ENCODE results near the gene CACNB2. TPM values are rescaled to one million over a fixed set of nuclear protein-coding genes. Genes with fewer than 3 reads are reported as not detected.

Gene CACNB2
- total RNA-seq, 1 experiment from 2014 or later = 3.2 TPM

DNA sequence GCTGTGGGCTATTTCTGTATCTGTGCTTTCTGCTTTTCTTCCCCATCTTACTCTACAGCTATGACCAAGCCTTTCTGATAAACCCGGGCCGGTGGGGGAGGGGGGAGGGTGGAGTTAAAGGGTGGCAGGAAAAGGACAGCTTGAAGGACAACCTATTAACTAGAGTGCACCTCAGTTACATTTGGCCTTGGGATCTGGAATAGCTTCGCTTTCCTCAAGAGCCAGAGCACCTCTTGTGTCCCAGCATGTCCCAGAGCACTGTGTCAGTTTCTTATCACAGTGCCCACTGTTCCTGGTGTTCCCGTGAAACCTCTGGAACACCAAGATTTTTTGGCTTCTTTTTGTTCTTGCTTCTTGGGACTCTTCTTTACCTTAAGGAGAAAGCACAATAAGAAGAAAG lies 350.5 kb downstream of the CACNB2 start:
- ChIA-PET POLR2A (no interaction called here), CTCF (no interaction called here)
- TF ChIP-seq, protein P1, sequence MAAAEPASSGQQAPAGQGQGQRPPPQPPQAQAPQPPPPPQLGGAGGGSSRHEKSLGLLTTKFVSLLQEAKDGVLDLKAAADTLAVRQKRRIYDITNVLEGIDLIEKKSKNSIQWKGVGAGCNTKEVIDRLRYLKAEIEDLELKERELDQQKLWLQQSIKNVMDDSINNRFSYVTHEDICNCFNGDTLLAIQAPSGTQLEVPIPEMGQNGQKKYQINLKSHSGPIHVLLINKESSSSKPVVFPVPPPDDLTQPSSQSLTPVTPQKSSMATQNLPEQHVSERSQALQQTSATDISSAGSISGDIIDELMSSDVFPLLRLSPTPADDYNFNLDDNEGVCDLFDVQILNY (CRISPR knock-in tag; IDR thresholded peaks at IDR 0.05) = no peak
- TF ChIP-seq KAT7 (CRISPR knock-in tag; IDR thresholded peaks at IDR 0.05; ENCODE audit: borderline replicate concordance) = no peak
- TF ChIP-seq ZNF423 (CRISPR knock-in tag; IDR thresholded peaks at IDR 0.05) = no peak
- no peak for TF ChIP-seq SMAD3 (CRISPR knock-in tag; IDR thresholded peaks at IDR 0.05; ENCODE audit: borderline replicate concordance)
- no peak for TF ChIP-seq FOXP1 (CRISPR knock-in tag; IDR thresholded peaks at IDR 0.05; ENCODE audit: borderline replicate concordance)
- TF ChIP-seq CBFB (CRISPR knock-in tag; IDR thresholded peaks at IDR 0.05; ENCODE audit: low read depth) = no peak
- TF ChIP-seq NFYB (CRISPR knock-in tag; conservative IDR thresholded peaks at IDR 0.05; ENCODE audit: low read depth) = no peak
- TF ChIP-seq, protein P2, sequence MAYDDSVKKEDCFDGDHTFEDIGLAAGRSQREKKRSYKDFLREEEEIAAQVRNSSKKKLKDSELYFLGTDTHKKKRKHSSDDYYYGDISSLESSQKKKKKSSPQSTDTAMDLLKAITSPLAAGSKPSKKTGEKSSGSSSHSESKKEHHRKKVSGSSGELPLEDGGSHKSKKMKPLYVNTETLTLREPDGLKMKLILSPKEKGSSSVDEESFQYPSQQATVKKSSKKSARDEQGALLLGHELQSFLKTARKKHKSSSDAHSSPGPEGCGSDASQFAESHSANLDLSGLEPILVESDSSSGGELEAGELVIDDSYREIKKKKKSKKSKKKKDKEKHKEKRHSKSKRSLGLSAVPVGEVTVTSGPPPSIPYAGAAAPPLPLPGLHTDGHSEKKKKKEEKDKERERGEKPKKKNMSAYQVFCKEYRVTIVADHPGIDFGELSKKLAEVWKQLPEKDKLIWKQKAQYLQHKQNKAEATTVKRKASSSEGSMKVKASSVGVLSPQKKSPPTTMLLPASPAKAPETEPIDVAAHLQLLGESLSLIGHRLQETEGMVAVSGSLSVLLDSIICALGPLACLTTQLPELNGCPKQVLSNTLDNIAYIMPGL (CRISPR knock-in tag; IDR thresholded peaks at IDR 0.05) = no peak
- H3K4me1 Mint-ChIP-seq = no peaks in the 10 kb centered on the region
- no peaks in the 10 kb centered on the region for H3K9me3 Mint-ChIP-seq
- no peaks in the 10 kb centered on the region for H3K36me3 Mint-ChIP-seq
- no peak overlapping the region for H3K4me3 Mint-ChIP-seq
- no peak for DNase-seq (ENCODE audit: low spot score)
- no peaks in the 10 kb centered on the region for H3K27me3 Mint-ChIP-seq (ENCODE audit: low read depth)
- no peak overlapping the region for H3K27ac Mint-ChIP-seq
- ATAC-seq = no peak

DNA sequence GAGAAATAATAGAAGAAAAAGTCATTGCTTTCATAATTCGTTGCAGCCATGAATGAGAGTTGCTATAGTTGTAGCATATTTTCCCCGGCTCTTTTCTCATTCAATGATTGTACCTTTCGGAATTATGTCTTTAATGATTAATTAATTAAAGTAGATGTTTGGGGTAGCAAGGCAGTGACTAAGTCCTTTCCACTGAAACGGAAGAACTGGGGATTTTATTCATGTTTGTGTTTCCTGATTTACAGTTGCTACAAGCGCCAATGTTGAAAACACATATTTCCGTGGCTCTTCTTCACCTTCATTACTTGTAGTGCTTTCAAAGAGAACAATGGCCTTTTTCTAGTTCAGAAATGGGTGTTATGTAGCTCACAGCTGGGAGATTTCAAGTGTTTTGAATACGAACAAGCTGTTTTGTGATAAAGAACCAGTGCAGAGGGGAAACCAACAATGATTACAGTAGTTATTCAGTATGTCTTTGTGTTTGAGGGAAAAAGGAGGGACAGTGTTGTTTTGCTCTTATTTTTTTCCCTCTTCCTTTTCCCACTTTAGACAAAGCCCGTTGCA lies 357.7 kb downstream of the CACNB2 start:
- no peak for DNase-seq (ENCODE audit: low spot score)
- Mint-ChIP-seq H3K9me3 (no peaks in the 10 kb centered on the region), H3K36me3 (no peaks in the 10 kb centered on the region), H3K4me3 (no peak overlapping the region), H3K4me1 (peaks cover 15% of the 10 kb centered on the region), H3K27ac (peak overlapping the region; percentile 66; the same call in 1 of the 2 replicates), H3K27me3 (ENCODE audit: low read depth) (no peaks in the 10 kb centered on the region)
- POLR2A ChIA-PET = no interaction called here
- no peak for ATAC-seq
- CTCF ChIA-PET = no interaction called here
- no peak for TF ChIP-seq ZBTB21 (CRISPR knock-in tag; IDR thresholded peaks at IDR 0.05; ENCODE audit: borderline replicate concordance)
- TF ChIP-seq CBFB (CRISPR knock-in tag; IDR thresholded peaks at IDR 0.05; ENCODE audit: low read depth) = no peak
- TF ChIP-seq, protein P3, sequence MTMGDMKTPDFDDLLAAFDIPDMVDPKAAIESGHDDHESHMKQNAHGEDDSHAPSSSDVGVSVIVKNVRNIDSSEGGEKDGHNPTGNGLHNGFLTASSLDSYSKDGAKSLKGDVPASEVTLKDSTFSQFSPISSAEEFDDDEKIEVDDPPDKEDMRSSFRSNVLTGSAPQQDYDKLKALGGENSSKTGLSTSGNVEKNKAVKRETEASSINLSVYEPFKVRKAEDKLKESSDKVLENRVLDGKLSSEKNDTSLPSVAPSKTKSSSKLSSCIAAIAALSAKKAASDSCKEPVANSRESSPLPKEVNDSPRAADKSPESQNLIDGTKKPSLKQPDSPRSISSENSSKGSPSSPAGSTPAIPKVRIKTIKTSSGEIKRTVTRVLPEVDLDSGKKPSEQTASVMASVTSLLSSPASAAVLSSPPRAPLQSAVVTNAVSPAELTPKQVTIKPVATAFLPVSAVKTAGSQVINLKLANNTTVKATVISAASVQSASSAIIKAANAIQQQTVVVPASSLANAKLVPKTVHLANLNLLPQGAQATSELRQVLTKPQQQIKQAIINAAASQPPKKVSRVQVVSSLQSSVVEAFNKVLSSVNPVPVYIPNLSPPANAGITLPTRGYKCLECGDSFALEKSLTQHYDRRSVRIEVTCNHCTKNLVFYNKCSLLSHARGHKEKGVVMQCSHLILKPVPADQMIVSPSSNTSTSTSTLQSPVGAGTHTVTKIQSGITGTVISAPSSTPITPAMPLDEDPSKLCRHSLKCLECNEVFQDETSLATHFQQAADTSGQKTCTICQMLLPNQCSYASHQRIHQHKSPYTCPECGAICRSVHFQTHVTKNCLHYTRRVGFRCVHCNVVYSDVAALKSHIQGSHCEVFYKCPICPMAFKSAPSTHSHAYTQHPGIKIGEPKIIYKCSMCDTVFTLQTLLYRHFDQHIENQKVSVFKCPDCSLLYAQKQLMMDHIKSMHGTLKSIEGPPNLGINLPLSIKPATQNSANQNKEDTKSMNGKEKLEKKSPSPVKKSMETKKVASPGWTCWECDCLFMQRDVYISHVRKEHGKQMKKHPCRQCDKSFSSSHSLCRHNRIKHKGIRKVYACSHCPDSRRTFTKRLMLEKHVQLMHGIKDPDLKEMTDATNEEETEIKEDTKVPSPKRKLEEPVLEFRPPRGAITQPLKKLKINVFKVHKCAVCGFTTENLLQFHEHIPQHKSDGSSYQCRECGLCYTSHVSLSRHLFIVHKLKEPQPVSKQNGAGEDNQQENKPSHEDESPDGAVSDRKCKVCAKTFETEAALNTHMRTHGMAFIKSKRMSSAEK (CRISPR knock-in tag; IDR thresholded peaks at IDR 0.05; ENCODE audit: borderline replicate concordance) = no peak
- TF ChIP-seq PRRX2 (CRISPR knock-in tag; IDR thresholded peaks at IDR 0.05) = no peak
- TF ChIP-seq, protein P4, sequence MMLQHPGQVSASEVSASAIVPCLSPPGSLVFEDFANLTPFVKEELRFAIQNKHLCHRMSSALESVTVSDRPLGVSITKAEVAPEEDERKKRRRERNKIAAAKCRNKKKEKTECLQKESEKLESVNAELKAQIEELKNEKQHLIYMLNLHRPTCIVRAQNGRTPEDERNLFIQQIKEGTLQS (CRISPR knock-in tag; conservative IDR thresholded peaks at IDR 0.05) = no peak
- TF ChIP-seq, protein P5, sequence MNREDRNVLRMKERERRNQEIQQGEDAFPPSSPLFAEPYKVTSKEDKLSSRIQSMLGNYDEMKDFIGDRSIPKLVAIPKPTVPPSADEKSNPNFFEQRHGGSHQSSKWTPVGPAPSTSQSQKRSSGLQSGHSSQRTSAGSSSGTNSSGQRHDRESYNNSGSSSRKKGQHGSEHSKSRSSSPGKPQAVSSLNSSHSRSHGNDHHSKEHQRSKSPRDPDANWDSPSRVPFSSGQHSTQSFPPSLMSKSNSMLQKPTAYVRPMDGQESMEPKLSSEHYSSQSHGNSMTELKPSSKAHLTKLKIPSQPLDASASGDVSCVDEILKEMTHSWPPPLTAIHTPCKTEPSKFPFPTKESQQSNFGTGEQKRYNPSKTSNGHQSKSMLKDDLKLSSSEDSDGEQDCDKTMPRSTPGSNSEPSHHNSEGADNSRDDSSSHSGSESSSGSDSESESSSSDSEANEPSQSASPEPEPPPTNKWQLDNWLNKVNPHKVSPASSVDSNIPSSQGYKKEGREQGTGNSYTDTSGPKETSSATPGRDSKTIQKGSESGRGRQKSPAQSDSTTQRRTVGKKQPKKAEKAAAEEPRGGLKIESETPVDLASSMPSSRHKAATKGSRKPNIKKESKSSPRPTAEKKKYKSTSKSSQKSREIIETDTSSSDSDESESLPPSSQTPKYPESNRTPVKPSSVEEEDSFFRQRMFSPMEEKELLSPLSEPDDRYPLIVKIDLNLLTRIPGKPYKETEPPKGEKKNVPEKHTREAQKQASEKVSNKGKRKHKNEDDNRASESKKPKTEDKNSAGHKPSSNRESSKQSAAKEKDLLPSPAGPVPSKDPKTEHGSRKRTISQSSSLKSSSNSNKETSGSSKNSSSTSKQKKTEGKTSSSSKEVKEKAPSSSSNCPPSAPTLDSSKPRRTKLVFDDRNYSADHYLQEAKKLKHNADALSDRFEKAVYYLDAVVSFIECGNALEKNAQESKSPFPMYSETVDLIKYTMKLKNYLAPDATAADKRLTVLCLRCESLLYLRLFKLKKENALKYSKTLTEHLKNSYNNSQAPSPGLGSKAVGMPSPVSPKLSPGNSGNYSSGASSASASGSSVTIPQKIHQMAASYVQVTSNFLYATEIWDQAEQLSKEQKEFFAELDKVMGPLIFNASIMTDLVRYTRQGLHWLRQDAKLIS (CRISPR knock-in tag; IDR thresholded peaks at IDR 0.05; ENCODE audit: borderline replicate concordance) = no peak
- no peak for TF ChIP-seq FOXP1 (CRISPR knock-in tag; IDR thresholded peaks at IDR 0.05; ENCODE audit: borderline replicate concordance)
- no peak for TF ChIP-seq ESRRA (CRISPR knock-in tag; IDR thresholded peaks at IDR 0.05; ENCODE audit: borderline replicate concordance)
- TF ChIP-seq, protein P6, sequence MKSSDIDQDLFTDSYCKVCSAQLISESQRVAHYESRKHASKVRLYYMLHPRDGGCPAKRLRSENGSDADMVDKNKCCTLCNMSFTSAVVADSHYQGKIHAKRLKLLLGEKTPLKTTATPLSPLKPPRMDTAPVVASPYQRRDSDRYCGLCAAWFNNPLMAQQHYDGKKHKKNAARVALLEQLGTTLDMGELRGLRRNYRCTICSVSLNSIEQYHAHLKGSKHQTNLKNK (CRISPR knock-in tag; IDR thresholded peaks at IDR 0.05) = no peak
- no peak for TF ChIP-seq SMAD4 (CRISPR knock-in tag; IDR thresholded peaks at IDR 0.05)
- TF ChIP-seq, protein P7, sequence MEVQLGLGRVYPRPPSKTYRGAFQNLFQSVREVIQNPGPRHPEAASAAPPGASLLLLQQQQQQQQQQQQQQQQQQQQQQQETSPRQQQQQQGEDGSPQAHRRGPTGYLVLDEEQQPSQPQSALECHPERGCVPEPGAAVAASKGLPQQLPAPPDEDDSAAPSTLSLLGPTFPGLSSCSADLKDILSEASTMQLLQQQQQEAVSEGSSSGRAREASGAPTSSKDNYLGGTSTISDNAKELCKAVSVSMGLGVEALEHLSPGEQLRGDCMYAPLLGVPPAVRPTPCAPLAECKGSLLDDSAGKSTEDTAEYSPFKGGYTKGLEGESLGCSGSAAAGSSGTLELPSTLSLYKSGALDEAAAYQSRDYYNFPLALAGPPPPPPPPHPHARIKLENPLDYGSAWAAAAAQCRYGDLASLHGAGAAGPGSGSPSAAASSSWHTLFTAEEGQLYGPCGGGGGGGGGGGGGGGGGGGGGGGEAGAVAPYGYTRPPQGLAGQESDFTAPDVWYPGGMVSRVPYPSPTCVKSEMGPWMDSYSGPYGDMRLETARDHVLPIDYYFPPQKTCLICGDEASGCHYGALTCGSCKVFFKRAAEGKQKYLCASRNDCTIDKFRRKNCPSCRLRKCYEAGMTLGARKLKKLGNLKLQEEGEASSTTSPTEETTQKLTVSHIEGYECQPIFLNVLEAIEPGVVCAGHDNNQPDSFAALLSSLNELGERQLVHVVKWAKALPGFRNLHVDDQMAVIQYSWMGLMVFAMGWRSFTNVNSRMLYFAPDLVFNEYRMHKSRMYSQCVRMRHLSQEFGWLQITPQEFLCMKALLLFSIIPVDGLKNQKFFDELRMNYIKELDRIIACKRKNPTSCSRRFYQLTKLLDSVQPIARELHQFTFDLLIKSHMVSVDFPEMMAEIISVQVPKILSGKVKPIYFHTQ (CRISPR knock-in tag; IDR thresholded peaks at IDR 0.05) = no peak
- no peak for TF ChIP-seq SMAD3 (CRISPR knock-in tag; IDR thresholded peaks at IDR 0.05; ENCODE audit: borderline replicate concordance)
- TF ChIP-seq TEAD1 (CRISPR knock-in tag; IDR thresholded peaks at IDR 0.05) = no peak
